Measurements from ENCODE around the gene RALGAPA1. TPM values are rescaled to one million over a fixed set of nuclear protein-coding genes. Genes with fewer than 3 reads are reported as not detected.

The RALGAPA1 gene
- polyA plus RNA-seq, 1 donor (not counting 4 experiments of a cell fraction or from before 2014, with no cell fraction given), result 12.1 TPM

- no peak overlapping the region for H2AFZ ChIP-seq (ENCODE audit: control insufficient read depth, low read length)
- no peaks in the 10 kb centered on the region for H3K4me1 ChIP-seq (ENCODE audit: control insufficient read depth, extremely low read depth, insufficient read depth, low read length)
- no peak overlapping the region for H3K4me3 ChIP-seq (ENCODE audit: control insufficient read depth in 2 of 3, extremely low read depth in 1 of 3, insufficient read depth in 2 of 3, low read depth in 1 of 3, low read length in 3 of 3)
- H3K9me1 ChIP-seq (ENCODE audit: control insufficient read depth, extremely low read depth, insufficient read depth, low read length), result no peaks in the 10 kb centered on the region
- FAIRE-seq (no peak), DNase-seq (ENCODE audit: low read depth, low spot score) (no peak)
- dilution Hi-C loops (cut with MboI; ENCODE audit: extremely low pct_ligation_motif_present, low sequenced_read_pairs), result no loop called here
- peaks cover 3% of the 10 kb centered on the region for H3K27me3 ChIP-seq (ENCODE audit: control insufficient read depth, extremely low read depth, insufficient read depth, low read length)
- no peaks in the 10 kb centered on the region for H3K79me2 ChIP-seq (ENCODE audit: control insufficient read depth, insufficient read depth, low read length)
- H3K9me3 ChIP-seq (ENCODE audit: control insufficient read depth, low read depth, low read length), result no peaks in the 10 kb centered on the region
- no peak overlapping the region for H3K9ac ChIP-seq (ENCODE audit: control insufficient read depth, extremely low read depth, insufficient read depth, low read length)
- no peak overlapping the region for H3K4me2 ChIP-seq (ENCODE audit: control insufficient read depth, extremely low read depth, insufficient read depth, low read depth, low read length)
- no peak overlapping the region for H3K27ac ChIP-seq (ENCODE audit: control insufficient read depth, insufficient read depth, low read length)
- no peaks in the 10 kb centered on the region for H3K36me3 ChIP-seq (ENCODE audit: control insufficient read depth in 2 of 2, extremely low read depth in 1 of 2, insufficient read depth in 2 of 2, low read length in 2 of 2)
- no peaks in the 10 kb centered on the region for H4K20me1 ChIP-seq (ENCODE audit: control insufficient read depth, extremely low read depth, insufficient read depth, low read length)
- TF ChIP-seq EZH2 (IDR thresholded peaks at IDR 0.05; ENCODE audit: low read length) (no peak), CTCF (optimal IDR thresholded peaks at IDR 0.05 in 1 of 3, IDR thresholded peaks at IDR 0.05 in 1 of 3, conservative IDR thresholded peaks at IDR 0.05 in 1 of 3; ENCODE audit: extremely low read depth in 1 of 3, insufficient read depth in 2 of 3, low read length in 3 of 3) (no peak)
Measured at GRCh38 chr14:35519986-35520385, 289.1 kb downstream of the RALGAPA1 start.

- TF ChIP-seq CTCF (optimal IDR thresholded peaks at IDR 0.05 in 1 of 3, IDR thresholded peaks at IDR 0.05 in 1 of 3, conservative IDR thresholded peaks at IDR 0.05 in 1 of 3; ENCODE audit: extremely low read depth in 1 of 3, insufficient read depth in 2 of 3, low read length in 3 of 3), result no peak
- TF ChIP-seq EZH2 (IDR thresholded peaks at IDR 0.05; ENCODE audit: low read length), result no peak
- H3K9me1 ChIP-seq (ENCODE audit: control insufficient read depth, extremely low read depth, insufficient read depth, low read length), result no peaks in the 10 kb centered on the region
- DNase-seq (ENCODE audit: low read depth, low spot score), result no peak
- H3K4me3 ChIP-seq (ENCODE audit: control insufficient read depth in 2 of 3, extremely low read depth in 1 of 3, insufficient read depth in 2 of 3, low read depth in 1 of 3, low read length in 3 of 3), result no peak overlapping the region
- no peaks in the 10 kb centered on the region for H3K9me3 ChIP-seq (ENCODE audit: control insufficient read depth, low read depth, low read length)
- H4K20me1 ChIP-seq (ENCODE audit: control insufficient read depth, extremely low read depth, insufficient read depth, low read length), result no peaks in the 10 kb centered on the region
- no peaks in the 10 kb centered on the region for H3K27me3 ChIP-seq (ENCODE audit: control insufficient read depth, extremely low read depth, insufficient read depth, low read length)
- no peak for FAIRE-seq
- no peak overlapping the region for H2AFZ ChIP-seq (ENCODE audit: control insufficient read depth, low read length)
- no peak overlapping the region for H3K27ac ChIP-seq (ENCODE audit: control insufficient read depth, insufficient read depth, low read length)
- no peak overlapping the region for H3K9ac ChIP-seq (ENCODE audit: control insufficient read depth, extremely low read depth, insufficient read depth, low read length)
- no peaks in the 10 kb centered on the region for H3K79me2 ChIP-seq (ENCODE audit: control insufficient read depth, insufficient read depth, low read length)
- dilution Hi-C loops (cut with MboI; ENCODE audit: extremely low pct_ligation_motif_present, low sequenced_read_pairs), result no loop called here
- no peak overlapping the region for H3K4me2 ChIP-seq (ENCODE audit: control insufficient read depth, extremely low read depth, insufficient read depth, low read depth, low read length)
- H3K36me3 ChIP-seq (ENCODE audit: control insufficient read depth in 2 of 2, extremely low read depth in 1 of 2, insufficient read depth in 2 of 2, low read length in 2 of 2), result no peaks in the 10 kb centered on the region
- no peaks in the 10 kb centered on the region for H3K4me1 ChIP-seq (ENCODE audit: control insufficient read depth, extremely low read depth, insufficient read depth, low read length)
Measured at GRCh38 chr14:35515916-35516315, 293.2 kb downstream of the RALGAPA1 start.
